Stimulated activated CD4-positive, alpha-beta T cell treated with anti-CD3 and anti-CD28 coated beads, Interleukin-2, amount 100 ng/mL, for 4 hours (primary cell): ENCODE measurements around the gene CAPN13.

Experiments
- DNase-seq: peaks from one replicate; pipeline ENCODE4 v3.0.0-alpha.2; 2020; ENCODE audit warnings: low read depth

Gene CAPN13

DNA sequence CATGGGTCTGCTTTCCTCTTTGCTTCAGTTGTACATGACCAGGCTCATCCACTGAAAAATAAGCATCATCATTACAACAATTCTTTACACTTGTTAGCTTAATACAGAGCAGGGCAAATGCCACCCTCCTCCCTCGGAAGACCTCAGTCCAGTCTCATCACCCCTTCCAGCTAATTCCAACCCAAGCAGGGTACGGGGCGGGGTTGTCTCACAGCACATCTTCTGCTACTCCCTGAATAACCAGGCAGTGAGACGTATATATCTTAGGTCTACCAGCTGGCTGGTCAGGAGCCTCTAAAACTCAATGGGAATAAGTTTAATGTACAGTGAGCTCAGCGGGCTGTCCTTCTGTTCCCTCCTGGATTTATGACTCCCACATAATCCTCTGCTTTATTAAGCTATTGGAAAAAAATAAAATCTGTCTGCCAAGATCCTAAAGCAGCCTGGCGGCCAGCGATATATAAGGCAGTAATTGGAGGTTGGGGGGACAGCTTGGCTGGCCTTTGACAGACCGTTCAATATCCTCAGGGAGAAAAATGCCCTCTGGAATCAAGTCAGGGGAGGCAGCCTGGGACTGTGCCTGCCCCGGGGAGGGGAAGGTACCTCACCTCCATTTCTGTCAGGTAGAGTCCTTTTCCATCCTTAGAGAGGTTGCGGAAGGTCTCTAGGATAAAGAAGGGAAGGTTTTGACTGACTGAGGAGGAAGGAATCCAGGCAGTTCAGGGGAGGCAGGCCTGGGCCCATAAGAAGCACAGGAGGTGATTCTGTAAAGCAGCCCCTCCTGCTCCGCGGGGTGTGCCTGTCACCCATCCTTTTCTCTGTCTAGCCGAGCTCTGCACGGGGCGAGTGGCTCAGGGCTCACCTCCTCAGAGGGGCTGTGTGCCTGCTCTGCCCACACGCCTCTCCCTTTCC lies 76.3 kb downstream of the CAPN13 start:
- DNase-seq = no peak

DNA sequence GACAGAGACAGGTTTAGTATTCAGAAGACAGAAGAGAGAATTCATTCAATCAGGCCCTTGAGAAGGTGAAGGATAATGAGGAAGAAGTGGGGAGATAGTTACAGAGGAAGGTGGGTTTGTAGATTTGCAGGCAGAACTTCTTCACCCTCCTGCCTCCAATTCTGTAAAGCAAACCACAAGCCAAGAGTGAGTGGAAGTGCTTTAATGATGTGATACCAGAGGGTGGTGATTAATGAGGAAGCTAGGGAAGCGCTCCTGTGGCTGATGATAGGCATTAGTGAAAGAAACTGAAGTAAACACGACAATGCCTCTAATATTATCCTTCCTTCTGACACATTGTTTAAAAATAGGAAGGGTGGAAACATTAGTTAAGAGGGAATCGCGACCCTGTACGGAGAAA lies 78.2 kb downstream of the CAPN13 start:
- DNase-seq = no peak

DNA sequence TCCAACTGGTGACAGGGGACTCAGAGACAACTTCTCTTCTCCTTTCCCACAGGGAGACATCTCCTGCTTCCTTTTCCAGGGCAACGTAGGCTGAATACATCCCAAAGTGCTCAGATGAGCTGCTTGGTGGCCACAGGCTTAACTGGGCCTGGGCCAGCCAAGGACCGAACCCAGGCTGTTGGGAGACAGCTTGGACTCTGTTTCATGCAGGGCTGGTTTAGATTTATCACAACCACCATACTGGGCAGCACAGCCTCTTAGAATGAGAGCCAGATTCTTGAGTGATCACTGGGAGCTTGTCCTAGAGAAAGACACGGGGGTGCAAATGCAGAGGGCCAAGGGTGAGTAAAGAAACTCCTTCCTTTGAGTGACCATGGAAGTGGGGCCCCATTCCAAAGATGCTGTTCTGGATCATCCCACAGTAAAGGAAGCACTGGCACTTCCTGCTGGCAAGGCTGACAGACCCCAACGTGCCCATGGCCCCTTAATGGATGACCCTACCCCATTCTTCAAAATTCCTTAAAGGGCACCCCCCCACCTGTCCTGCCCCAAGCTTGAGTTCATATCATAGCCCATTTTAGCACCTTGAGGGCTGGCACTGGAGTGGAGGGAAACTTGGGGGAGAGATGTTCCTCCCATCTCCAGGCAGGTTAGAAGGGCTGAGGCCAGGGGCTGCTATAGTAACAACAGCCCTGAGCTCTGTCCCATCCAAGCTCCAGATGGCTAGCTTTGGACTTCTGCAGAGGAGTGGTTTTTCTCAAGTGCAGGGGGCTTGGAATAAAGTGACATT lies 84.1 kb downstream of the CAPN13 start:
- no peak for DNase-seq

DNA sequence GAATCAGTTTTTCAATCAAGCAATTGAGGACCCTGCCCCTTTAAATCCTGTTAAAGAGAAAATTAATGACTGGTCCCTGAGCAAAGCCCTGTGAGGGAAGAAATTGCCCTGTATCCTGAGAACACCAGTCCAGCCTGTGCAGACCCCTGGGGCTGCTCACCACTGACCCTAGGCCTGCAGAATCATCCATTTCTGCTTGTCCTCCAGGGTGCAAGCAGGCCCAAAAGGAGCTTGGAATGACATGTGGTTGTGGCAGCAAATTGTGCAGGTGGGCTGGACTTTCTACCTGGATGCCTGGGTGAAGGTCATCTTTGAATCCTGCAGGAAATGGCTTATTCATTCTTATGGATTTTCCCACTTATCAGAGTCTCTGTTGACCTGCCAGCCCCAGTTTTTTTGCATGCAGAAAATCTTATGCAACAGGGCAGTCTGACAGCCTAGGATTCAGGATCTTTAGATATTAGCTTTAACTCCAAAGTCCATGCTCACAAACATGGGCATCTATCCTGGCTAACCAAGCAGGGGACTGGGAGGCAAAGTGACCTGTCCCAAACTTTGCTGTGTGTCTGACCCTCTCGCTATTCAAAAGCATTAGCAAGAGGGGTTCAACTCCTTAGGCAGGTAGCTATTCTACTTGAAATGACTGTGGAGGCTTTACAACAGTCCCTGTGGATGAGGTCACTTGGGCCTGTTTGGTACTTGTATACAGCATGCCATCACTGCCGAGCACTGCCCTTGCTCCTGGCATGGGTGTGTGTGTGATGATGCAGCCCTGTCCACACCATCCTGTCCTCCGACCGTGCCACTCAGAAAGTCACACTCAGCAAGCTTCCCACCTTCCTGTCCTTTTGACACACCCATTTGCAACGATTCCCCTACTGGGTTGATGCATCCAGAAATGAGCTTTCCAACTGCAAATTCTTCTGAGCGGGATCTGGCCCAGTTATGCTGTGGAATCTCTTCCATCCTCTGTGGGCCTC lies 85.3 kb downstream of the CAPN13 start:
- no peak for DNase-seq

DNA sequence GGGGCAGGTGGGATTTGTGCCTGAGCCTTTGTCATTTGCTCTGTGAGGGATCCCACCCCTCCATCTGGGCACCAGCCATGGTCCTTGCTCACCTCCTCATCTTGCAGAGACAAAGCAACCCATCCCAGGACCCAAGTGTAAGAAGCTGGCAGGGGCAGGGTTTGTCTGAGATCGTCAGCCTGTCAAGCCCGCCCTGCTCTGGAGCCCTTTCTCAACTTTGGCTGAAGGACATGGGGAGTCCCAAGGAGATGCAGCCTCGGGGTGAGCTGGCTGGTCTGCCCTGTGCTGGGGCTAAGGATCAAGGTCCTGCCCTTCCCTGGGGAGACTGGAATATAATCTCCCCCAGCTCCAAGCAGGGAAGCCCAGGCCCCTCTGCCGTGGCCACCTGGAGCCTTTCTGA lies 86.0 kb downstream of the CAPN13 start:
- DNase-seq = no peak

DNA sequence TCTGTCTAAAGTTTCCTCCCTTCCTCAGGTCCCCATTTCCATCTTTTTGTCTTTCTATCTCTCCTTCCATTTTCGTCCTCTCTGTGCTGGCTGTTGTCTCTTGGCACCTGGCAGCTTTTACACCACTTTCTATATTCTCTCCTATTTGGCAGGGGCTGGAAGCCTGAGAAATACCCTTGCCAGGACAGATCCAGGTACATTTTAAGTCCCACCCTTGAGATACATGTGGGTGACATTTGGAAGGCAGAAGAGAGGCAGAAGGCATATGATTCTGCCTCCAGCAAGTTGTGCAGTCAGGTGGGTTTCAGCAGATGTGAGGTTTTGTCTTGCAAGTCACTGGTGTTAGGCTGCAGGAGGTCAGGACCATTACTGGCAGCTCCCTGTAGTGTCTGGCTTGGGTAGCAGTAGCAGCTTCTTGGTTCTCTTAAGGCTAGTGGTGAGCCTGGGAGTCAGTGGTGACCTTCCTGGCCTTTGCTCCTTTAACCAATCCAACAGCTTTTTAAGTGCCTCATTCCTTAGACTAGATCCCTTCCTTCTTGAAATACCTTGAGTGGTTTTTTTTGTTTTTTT lies 90.1 kb downstream of the CAPN13 start:
- DNase-seq = no peak

DNA sequence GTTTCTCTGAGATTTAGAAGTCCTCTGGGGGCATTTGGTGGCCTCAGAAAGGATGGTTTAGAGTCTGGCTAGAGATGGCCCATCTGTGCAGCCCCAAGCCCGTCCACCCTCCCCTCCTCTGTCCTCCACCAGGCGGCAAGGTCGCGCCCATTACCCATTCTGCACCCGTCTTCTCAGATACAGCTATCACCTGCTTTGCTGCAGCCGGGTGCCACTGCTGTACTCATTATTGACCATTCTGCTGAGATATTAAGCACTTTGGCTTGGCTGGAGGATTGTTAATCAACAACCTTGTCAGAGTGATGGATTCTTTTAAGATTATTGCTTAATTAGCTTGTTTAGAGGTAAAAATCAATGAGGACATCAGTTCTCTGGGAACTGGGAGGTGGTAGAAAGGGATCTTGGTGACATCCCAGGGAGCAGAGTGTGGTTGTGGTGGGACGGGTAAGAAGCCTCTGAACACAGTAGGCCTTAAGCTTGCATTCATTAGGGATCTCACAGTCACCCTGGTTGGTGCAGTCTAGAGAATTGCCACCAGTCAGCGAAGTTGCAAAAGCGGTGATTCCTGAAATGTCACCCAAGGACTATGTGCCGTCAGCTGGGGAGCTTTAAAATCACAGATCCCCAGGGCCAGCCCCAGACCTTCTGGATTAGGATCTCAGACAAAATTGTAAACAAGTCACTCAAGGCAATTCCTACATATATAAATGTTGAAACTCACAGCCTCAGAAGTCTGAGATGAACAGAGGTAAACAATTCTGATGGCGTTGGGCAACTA lies 90.9 kb downstream of the CAPN13 start:
- DNase-seq = no peak

DNA sequence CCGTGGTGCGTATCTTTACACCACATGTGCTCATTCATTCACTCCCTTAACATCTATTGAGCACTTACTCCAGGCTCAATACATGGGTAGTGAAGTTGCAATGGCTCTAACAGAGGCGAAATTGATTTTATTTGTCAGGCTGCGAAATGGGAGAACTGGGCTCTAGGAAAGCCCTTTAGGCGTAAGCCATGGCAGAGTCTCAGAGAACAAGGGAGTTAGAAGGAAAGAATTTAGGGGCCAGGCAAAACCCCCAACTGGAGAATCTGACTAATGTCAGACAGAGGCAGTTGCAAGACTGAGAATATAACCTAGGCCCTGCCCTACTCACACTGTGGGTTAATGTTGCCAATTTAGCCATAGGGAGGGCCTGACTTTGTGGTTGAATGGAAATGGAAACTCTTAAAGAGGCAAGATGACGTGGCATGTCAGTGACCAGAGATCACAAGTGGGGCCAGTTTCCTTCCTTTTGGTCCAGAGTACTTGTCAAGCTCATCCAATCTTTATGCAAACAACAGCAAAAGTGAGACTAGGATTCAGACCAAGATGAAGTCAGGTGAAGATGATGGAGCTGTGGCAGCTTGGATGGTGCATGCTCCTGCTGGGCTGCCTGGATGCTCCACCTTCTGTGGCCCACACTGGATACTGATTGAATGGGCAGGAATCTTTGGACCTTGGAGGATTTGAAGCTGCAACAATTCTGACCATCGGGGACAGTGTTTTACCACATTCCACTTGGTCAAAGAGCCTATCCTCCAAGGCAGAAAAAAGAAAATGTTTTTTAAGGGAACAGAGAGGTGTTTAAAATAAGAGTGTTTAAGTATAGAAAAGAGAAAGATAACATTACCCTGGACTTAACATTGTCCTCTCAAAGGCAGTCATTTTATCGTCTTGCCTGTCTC lies 92.2 kb downstream of the CAPN13 start:
- DNase-seq = no peak

DNA sequence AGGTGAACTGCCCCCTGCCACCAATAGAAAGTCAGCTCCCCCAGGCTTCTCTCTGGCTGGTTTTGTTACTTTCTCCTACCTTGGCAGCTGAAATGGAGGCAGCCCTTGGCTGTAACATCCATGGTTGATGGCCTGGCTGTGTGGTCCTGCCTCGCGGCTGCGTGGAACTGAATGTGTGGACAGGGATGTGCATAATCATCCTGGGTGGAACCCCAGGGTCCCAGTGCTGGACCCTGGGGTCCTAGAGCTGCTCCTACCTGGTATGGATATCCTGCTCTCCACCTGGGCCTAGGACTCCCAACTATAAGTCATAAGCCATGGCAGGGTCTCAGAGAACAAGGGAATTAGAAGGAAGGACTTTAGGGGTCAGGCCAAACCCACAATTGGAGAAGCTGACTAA lies 93.5 kb downstream of the CAPN13 start:
- DNase-seq = no peak

DNA sequence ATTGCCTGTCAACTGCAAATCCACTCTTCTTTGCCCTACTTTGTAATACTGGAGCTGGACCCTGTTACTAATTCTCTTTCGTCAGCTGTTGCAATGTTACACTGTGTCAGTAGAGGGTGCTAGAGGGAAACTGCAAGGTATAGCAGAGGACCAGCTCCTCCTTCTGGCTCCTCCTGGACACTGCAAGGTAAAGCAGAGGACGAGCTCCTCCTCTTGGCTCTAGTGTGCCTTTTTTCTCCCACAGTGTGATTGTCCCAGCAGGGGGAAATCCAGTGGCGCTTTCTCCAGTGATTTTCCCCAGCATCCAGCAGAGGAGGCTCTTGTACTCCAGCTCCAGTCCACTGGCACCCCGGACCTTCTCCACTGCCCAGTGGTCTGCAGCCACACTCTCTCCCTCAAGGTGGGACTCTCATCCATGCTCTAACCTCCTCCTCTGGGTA lies 95.6 kb downstream of the CAPN13 start:
- DNase-seq = peak; percentile 84

DNA sequence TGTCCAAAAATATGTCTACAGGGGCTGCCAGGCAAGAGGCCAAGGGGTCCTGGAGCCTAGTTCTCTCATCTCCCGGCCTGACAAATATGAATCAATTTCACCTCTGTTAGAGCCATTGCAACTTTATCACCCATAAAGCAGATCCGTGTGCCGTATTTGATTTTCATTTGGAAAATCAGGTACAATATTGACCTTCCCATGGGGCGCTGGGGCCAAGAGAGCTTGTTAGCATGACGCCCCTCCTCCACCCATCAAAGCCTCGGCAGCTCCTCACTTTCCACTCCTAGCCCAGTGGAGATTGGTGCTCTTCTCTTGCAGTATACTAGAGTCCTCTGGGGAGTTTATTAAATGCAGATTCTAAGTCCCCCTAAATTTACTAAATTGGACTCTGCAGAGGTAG lies 96.8 kb downstream of the CAPN13 start:
- DNase-seq = no peak

DNA sequence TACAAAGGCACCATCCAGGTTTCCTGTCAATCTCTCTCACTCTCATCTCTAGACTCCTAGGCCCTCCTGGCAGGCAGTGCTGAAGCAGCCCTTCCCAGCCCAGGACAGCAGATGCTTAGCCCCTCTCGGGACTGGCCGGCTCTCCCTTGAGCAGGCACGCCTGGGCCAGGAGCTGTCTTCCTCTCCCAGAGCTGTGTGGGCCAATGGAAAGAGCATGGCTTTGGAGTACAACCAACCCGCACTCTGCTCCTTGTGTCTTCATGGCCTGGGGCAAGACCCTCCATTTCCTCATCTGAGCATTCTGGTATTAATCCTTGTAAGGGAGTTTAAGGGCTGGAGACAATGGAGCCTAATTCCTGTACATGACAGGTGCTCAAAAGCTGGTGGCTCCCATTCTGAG lies 97.2 kb downstream of the CAPN13 start:
- DNase-seq = no peak

DNA sequence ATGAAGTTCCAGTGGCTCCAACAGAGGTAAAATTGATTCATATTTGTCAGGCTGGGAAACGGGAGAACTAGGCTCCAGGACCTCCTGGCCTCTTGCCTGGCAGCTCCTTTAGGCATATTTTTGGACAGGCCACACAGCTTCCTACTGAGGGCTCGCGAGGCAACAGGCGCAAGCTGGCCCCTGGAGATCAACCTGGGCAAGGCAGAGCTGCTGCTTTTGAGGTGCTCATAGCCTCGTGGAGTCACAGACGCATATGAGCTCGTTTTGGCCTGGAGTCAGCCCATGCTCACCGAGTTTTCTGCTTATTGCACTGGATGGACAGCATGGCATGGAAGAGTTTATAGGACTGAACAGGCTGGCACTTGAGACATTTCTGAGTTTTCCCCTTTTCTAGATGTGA lies 97.7 kb downstream of the CAPN13 start:
- DNase-seq = no peak

DNA sequence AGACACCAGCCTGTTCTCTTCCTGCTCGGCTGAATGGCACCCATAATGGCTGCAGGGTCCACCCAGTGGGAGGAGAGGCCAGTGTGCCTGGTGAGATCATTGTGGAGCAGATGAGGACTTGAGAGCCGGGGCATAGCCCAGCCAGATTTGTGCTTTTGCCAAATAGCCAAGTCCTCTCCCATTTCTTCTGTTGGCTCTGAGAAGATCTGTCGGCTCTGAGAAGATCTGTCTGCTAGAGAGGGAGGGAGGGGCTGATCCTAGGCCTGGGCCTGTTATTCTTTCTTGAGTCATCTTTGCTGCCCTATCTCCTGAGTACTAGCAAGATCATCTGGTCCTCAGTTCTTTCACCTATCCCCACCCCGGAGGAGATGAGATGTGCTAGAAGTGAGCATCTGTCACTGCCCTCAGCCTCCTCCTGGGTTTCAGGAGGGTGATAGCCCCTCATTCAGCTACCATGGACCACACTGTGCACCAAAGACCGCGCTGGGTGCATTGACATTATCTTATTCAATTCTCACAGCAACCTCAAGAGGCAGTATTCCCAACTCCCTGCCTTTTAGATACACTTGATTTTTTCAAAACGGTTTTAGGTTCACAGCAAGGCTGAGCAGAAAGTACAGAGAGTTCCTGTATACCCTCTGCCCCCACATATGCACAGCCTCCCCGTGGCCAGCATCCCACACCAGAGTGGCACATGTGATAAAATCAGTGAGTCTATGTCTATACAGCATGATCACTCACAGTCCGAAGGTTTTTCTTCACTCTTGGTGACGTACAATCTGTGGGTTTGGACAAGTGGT lies 98.6 kb downstream of the CAPN13 start:
- no peak for DNase-seq

DNA sequence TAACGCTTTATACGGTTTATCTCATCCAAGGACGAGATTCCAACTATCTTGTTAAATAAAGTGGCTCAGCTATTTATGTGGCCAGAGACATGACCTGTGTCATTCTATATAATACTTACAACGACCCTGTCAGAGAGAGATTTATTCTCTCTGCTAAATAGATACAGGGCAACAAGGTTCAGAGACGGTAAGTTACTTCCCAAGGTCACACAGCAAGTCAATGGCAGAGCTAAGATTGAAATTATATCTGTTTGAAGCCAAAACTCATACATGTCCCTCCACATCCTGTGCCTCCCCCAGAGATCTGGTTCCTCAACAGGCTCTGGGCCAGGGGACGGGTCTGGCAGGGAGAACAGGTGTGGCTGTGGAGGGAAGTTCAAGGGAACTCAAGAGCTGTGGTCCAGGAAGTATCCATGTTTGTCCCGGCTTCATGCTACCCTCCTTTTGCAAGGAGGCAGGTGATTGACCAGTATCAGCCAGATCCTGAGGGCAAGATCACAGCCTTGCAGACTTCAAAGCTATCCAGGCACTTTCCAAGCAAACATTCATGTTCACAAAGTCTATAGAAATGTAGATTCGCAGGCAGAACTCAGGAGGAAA lies 99.8 kb downstream of the CAPN13 start:
- no peak for DNase-seq

DNA sequence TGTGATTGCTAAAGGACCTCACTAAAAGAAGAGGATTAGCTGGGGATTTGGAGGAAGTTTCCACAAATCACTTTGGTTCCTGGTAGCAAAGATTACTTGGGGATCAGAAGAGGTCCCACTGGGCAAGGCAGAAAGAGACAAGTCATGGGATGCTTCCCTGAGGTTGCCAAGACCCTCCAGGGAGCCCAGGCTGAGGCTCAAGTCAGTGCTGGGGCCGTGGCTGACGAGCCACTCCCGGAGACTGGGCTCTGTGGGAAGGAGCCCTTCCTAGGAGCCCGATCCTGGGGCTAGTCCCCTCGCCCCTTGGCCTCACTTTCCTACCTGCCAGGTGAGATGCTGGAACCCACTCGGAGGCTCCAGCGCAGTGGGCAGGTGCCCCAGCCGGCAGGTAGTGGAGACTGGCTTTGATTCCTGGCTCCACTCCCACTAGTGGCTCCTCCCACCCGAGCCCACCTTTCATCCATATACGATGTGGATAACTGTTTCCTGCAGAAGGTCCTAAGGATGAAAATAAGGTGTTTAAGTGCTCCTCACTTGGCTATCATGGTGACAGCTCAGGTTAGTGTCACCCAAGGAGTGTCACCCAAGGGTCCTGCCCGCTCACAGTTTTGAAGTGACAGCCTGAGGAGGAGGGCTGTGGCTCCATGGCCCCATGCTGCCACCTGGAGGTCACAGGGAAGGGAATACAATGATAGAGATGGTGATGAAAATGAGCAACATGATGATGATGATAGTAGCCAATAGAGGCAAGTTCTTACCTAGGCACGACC lies 100.5 kb downstream of the CAPN13 start:
- peak; percentile 66 for DNase-seq

DNA sequence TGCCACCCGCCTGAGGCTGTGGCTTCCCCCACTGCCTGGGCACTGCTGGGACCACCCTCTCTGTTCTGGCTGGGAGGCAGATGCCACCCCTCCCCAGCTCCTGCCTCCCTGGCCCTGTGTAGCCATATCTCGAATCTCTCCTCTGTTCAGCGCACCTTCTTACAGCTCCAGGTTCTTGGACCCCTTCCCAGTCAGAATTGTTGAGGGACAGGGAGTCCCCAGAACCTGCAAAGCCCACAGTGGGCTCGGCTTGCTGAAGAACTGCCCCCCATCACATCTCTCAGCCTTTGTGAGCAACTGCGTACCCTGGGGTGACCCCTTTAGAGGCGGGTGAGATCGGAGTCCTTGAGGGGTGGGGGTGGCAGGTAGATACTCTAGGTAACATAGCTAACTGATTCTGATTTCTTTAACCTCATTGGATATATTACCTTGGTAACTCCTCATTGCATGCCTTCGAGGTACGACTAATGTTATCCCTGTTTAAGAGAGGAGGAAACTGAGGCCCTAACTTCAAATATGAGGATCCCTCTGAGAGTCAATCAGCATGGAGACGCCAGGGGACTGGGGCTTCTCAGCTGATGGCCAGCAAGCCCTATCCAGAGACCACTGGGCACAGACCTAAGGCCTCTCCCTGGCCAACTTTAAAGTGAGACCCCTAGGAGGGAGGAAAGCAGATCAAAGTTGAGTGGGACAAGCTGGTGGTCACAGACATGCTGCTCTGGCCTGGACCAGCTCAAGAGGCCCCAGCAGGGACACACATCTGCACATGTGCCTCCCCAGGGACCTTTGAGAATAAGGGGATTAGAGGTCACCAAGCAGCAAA lies 101.3 kb downstream of the CAPN13 start:
- DNase-seq = no peak
